ENCODE results near the gene GJC2.

Gene GJC2

DNA sequence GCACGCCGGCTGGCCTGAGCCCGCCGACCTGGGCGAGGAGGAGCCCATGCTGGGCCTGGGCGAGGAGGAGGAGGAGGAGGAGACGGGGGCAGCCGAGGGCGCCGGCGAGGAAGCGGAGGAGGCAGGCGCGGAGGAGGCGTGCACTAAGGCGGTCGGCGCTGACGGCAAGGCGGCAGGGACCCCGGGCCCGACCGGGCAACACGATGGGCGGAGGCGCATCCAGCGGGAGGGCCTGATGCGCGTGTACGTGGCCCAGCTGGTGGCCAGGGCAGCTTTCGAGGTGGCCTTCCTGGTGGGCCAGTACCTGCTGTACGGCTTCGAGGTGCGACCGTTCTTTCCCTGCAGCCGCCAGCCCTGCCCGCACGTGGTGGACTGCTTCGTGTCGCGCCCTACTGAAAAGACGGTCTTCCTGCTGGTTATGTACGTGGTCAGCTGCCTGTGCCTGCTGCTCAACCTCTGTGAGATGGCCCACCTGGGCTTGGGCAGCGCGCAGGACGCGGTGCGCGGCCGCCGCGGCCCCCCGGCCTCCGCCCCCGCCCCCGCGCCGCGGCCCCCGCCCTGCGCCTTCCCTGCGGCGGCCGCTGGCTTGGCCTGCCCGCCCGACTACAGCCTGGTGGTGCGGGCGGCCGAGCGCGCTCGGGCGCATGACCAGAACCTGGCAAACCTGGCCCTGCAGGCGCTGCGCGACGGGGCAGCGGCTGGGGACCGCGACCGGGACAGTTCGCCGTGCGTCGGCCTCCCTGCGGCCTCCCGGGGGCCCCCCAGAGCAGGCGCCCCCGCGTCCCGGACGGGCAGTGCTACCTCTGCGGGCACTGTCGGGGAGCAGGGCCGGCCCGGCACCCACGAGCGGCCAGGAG is 8.6 kb downstream of the GJC2 start:
- no peak for DNase-seq

DNA sequence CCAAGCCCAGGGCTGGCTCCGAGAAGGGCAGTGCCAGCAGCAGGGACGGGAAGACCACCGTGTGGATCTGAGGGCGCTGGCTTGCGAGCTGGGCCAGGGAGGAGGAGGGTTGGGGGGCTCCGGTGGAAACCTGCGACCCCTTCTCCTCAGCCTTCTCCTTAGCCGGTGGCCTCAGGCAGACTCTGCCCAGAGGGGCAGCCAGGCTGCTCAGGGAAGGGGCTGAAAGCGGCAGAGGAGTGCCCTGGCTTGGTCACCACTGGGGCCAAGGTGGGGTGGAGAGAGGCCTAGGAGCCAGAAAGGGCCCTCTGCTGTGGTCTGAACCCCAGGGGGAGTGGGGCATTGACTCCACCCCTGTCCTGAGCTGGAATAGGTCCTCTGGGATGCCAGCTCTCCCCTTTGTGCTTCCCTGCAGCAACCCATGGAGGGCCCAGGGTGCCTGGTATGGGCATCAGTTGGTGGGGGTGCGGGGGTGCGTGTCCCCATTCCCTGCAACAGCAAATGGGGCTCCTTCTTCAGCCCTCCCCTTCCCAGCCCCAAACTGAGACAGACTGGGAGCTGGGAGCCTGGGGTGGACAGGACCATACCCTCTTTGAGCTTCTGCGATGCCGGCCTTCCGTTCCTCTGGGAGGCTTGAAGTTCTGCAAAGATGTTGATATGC is 9.4 kb downstream of the GJC2 start:
- DNase-seq, result no peak

DNA sequence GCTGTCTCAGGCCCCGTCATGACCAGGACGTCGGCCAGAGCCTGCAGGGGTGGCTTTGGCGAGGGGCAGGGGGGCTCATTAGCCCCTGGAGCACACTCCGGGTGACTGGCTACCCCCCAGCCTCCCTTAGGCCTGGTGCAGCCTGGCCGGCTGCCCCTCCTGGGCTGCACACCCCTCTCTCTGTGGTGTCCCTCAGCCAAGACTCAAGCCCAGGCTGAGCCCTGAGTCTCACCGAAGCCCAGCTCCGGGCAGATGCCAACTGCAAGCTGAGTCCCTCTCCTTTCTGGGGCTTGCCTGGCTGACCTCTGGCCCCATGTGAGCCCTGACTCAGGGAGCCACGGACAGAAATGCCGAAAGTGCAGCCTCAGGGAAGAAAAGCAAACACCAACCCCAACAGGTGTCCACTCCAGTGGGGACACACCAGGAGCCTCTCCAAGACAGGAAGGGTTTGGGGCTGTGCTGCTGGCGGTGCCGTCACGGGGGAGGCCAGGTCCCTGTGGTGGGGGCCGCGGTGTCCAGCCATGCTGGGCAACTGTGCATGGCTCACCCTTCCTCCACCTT is 10.6 kb downstream of the GJC2 start:
- no peak for DNase-seq

DNA sequence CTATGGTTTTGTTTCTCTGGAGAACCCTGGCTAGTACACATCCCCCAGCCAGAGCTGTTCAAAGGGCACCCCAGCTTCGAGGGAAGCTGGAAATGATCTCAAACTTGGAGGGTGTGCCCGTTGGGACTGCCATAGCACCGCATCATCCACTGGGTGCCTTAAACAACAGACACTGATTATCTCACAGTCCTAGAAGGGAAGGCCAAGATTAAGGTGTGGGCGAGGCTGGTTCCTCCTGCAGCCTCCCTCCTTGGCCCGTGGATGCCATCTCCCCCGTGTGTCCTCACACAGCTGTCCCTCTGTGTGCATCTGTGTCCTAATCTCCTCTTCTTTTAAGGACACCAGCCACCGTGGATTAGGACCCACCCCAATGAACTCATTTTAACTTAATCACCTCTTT is 11.6 kb downstream of the GJC2 start:
- no peak for DNase-seq

DNA sequence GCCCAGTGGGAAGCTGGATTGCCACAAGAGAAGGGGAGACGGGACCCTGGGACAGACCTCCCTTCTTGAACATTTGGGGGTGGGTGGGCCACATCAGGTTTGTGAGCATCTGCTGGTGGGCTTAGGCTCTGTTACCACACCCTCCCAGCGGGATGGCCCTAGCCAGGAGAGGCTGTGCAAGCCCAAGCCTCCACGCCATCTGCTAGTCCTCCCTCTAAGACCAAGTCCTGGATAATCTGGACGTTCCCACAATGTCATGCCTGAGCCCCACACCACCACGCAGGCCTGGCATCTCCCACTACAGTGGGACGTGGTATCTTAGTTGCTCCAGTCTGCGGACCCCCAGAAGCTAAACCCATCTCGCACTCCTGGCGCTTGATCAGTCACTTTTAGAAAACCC is 12.1 kb downstream of the GJC2 start:
- DNase-seq, result no peak

DNA sequence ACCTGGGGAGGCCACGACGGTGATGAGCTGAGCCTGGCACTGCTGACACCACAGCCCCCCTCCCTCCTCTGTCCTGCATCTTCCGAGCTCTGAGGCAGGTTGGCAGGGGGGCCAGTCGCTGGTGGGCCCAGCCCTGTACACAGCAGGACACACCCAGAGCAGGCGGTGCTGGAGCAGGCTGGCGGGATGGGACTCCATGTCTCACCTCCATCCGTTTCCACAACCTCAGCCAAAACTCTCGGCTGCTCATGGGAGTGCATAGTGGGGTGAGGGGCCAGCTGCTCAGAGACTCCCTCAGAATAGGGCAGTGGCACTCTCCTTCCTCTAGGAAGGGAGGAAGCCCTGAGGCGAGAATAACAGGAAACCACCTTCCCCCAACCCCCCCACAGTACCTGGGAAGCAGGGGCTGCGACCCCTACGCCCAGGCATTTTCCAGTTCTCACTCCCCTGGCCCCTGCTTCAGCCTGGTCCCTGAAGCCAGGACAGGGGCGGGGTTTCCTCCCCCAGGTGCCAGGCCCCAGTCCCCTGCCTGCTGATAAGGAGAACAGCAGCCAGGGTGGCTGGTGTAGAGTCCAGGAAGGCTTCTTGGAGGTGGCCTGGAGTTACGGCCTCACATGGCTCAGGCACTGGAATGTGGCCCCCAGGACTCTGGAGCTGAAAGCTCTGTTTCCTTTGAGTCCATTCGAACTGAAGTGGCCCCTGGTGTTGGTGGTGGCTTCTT is 12.7 kb downstream of the GJC2 start:
- DNase-seq, result no peak

DNA sequence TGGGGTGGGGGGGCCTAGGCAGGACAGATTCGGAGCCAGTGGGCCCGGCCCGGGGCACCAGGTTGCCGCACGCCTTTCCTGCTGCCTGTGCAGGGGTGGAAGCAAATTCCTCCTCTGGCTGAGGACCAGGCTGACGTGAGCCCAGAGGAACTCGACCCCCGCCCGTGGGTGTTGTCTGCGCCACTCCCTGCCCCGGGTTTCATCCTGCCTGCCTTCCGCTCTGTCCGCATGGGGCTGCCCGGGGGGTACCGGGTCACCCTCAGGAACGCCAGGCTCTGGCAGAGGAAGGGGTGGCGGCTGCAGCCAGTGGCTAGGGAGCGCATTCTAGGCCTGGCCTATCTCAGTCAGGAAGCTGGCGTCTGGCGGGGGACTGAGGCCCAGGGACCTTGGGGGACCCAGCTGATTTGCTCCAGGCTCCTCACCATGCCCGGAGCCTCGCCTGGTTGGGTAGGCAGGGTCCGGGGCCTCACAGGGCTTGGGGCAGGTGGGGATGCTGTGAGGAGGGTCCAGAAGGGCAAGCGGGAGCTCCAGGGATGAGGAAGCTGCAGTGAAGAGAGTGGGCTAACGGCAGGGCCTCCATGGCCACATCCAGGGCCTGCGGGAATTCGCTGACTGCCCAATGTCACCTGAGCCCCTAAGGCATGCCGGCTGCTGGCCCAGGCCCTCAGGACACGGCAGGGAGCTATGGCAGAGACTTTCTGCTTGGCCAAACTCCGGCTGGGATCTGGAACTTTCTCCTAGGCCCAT is 13.4 kb downstream of the GJC2 start:
- no peak for DNase-seq

DNA sequence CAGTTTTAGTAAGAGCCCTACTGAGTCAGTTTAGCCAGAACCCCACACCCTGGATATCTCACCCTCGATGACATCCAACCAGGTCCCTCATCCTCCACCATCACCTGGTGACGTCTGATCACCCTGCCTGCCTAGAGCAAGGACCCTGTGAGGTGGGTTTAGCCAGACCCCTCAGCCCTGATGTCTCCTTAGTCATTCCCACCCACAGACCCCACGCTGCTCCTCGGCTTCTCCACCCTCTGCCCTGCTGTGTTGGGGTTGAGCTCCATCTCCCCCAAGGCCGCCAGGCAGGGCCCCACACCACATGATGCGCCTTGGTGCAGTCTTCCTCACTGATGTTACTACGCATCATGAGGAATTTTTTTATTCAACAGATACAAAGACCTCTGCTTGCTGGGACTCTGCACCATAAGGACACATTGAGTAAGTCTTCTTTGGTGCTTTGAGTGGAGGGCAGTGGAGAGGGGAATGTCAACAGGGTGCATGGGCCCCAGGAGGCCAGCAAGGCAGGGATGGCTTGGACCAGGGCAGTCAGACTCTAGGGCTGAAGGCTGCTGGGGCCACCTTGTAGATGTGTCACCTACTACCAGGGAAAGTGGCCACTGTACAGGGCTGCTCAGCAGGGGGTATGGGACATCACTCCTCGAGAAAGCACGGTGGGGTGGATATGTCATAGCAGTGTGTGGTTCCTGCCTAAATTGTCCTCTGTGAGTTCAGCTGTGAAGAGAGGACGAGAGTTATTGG is 14.2 kb downstream of the GJC2 start:
- DNase-seq, result no peak

DNA sequence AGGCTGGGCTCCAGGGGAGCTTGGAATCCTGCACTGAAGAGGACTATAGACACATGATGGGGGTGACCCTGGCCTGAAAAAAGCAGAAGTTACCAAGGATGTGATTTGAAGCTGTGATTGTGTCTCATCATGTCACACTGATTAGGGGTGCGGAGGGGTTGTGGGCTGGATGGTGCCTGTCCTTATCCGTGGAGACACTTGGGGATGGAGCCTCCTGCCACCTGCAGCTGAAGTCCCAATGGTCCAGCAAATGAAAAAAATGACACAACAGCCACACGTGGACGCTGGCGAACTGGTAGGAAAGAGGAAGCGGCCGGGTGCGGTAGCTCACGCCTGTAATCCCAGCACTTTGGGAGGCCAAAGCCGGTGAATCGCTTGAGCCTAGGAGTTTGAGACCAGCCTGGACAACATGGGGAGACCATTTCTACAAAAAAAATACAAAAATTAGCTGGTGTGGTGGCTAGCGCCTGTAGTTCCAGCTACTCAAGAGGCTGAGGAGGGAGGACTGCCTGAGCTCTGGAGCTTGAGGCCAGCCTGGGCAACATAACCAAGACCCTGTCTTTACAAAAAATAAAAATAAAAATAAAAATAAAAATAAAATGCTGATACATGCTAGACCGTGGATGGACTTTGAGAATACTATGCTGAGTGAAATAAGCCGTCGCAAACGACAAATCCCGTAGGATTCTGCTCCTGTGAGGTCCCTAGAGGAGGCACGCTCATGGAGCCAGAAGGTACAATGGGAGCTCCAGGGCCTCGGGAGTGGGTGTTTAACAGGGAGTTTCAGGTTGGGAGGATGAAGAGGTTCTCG is 15.0 kb downstream of the GJC2 start:
- DNase-seq, result no peak

DNA sequence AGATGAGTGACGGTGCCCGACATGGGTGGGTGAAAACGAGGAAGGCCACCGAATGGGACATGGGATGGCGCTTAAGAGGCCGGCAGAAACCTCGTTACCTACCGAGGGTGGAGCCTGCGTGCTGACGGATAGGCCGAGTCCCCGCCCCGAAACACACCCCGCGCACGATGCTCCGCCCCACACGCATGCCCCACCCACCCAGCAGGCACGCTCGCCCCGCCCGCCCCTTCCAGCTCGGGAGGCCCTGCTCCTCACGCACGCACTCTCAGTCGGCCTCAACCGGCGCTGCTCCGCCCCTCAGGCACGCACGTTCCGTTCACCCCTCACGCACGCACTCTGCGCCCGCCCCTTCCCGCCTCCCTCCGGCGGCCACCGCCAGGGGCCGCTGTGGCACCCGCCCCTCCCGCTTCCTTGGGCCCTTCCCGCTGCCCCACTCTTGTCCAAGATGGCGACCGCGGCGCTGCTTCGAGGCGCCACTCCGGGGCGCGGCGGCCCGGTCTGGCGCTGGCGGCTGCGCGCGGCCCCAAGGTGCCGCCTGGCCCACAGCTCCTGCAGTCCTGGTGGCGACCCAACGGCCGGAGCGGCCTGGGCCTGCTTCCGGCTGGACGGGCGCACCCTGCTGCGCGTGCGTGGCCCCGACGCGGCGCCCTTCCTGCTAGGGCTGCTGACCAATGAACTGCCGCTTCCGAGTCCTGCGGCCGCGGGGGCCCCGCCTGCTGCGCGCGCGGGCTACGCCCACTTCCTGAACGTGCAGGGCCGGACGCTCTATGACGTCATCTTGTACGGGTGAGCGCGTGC is 15.8 kb downstream of the GJC2 start, which contains the start of gene IBA57:
IBA57 (plus strand) TSS at position 433 of the 798 bp plus-strand sequence; CDS start at position 446, 13 bp downstream.
- peak; percentile 98 to 99 (median 98) for DNase-seq

DNA sequence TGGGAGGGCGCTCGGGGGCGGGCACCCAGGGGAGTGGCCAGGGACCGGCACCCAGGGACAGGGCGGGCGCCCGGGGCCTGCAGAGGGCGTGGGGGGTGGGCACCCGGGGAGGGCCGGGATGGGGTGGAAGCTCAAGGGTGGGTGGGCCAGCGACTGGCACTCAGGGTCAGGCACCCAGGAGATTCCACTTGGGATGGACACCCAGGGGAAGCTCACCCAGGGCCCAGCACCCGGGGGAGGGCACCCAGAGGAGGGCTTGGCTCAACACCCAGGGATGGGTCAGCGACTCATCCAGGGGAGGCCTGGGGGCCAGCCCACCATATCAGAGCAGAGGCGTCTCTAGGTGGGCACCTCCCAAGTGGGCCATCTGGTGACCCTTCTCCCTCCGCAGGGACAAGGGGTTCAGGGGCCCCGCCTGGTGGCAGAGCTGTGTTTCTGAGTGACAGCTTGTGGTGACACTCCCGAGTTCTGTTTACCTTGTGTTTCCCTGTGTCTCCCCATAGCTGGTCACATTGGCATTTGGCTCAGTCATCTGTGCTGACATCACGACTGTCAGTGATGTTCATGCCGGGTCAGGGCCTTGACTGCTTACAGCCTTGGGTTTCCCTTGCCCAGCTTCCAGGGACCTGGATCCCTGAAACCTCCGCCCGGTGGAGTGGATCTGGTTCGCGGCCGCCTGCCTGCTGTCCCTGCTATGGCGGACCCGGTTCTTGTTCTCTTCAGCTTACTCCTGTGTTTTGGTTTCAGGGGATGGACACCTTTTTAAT is 16.6 kb downstream of the GJC2 start:
- no peak for DNase-seq

DNA sequence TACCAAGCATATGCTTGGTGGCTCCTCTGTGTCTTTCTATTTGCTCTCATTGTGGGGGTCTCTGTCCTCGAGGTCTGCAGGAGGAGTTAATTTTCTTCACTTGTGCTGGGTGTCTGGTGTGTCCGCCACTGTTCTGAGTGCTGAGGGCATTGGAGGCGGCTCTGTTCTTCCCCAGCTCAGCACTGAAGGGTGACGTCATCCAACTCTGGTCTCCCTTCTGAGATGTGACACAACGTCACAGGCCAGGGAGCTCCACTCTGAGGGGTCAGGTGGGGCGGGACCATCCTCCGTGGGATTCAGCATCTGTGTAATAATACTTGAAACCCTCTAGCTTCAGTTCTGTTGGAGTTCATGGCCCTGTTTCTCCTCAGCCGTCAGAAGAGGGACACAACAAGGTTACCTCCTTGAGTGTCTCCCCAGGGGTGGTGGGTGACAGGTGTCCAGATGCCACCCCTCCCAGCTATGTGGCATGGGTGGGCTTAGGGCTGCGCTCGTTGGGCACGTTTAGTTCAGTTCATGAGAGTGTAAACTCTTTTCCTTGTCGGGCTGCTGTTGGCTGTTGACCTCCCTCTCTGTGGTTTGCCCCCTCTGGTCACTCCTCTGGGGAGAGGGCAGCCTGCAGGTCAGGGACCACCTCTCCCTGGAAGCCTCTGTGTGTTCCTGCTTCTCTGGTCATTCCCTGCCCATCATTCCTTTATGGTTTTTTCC is 19.0 kb downstream of the GJC2 start:
- DNase-seq, result no peak

DNA sequence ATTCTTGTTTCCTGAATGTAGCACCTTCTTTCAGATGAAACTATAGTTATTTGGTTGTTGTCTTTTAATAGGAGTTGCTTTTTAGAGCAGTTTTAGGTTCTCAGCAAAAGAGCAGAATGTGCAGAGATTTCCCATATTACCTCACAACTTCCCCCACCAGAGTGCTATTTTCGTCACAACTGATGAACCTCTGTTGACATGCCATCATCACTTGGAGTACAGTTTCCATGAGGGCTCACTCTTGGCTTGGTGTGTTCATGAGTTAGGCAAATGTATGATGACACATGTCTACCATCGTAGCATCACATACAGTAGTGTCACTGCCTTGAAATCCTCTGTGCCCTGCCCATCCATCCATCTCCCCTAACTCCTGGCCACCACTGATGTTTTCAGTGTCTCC is 19.6 kb downstream of the GJC2 start:
- DNase-seq, result no peak

DNA sequence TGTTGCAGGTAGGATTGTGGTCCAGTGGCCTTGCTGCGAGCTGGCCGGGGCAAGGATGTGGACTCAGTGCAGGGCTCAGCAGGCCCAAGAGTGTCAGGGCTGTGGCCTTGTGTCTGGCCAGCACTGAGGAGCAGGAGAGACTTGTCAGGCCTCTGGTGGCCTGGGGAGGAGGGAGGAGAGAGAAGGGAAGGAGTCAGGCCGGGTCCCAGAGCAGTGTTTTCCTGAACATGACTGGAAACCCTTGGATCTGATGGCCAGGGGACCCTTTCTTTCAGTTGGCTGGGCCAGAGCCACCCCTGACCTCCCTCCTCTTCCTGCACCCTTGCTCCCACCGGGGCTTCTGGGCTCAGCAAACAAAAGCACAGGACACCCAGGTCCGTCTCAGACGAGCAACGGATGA is 20.9 kb downstream of the GJC2 start:
- no peak for DNase-seq

DNA sequence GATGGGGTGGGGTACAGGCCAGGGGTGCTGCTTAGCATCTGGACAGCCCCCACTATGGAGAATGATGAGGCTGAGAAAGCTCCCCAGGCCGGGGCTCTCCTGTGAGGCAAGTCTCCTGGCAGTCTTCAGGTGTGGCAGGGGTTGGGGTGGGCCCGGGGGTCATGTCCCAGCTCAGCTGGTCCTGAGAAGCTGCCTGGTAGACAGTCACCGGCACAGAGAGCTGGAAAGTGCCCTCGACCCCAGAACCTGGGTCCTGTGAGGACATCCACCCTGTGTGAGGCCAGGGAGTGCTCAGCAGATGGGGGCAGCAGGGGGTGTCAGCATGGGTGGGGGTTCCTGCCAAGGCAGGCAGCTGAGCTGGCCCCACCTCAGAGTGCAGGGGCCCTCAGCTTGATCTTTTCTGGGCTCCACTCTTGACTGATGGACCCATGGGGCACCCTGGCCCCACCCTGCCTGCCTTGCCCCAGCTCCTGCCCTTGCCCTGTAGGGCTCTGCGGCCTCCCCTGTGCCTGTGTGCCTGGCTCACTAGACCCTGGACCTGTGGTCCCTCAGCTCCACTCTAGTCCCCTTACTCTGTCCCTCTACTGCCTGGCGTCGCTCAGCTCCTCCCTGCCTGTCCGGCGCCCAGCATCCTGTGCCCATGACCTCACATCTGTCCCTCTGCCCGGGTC is 21.6 kb downstream of the GJC2 start:
- DNase-seq, result no peak

DNA sequence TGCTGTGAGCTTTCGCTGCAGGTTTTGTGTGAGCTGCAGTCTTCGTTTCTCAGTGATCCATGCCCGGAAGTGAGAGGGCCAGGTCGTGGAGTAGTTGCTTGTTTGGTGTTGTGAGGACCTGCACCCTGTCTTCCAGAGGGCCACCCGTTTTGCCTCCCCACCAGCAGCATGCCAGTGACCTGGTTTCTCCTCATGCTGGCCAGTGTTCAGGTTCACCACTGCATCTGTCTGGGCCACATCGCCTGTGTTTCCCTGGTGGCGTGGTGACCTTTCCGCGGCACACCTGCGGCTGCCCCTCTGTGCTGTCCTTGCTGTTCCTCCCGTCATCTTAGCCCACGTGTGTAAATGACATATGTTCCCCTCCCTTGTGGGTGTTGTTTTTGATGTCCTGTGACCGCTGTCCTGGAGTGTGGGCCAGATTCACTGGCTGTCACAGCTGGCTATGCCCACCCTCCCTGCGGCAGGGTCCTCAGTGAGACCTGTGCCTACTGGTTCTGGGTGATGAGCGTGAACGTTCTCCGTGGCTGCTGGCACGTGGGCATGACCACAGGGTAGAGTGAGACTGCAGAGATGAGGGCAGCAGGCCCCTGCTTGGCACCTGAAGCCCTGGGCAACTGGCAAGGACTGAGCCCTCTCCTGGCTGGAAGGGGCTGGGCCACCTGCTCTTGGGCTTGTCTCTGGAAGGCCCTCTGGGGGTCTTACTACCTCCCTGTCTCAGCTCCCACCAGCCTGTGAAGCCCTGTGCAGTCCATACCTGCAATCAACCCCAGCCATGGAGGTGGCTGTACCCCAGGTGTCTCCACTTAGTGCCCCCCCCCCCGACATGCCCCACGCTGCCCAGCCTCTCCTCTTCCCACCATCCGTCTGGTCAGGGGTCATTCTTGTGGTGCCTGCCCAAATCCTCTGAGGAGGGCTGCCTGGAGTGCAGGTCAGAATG is 23.1 kb downstream of the GJC2 start:
- no peak for DNase-seq
